ENCODE data around the gene ZNF618.

DNA sequence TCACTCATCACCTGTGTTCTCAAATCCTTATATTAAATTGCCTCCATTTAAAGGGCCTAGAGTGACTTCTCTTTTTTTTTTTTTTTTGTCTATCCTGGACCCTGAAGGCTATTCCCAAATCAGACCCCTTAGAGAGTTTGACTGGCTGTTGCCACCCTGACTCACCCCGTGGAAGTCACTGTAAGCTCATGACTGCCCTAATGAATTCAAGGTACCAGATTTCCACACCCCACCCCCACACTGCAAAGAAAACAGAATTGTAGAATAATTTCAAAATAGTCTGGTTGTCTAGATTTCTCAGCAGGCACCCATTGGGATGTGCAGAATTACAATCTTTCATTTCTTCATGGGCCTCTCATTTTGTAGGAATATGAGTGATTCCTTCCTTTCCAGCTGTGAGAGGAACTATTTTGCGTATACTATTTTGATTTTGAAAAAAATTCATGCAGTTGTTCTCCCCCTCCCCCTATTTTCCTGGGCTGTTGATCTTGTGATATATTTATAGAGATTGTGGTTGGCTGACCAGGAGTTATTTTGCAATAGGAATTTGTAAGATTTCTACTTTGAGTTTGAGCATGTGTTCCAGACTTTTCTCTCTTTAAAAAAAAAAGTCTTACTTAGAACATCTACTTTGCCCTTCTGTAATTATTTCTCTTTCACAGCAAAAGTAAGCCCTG is 79.1 kb downstream of the ZNF618 start:
- TF ChIP-seq POLR2A (IDR thresholded peaks at IDR 0.05) (no peak), POLR2AphosphoS5 (IDR thresholded peaks at IDR 0.05) (no peak), EP300 (IDR thresholded peaks at IDR 0.05) (no peak)
- TF ChIP-seq, protein P1, sequence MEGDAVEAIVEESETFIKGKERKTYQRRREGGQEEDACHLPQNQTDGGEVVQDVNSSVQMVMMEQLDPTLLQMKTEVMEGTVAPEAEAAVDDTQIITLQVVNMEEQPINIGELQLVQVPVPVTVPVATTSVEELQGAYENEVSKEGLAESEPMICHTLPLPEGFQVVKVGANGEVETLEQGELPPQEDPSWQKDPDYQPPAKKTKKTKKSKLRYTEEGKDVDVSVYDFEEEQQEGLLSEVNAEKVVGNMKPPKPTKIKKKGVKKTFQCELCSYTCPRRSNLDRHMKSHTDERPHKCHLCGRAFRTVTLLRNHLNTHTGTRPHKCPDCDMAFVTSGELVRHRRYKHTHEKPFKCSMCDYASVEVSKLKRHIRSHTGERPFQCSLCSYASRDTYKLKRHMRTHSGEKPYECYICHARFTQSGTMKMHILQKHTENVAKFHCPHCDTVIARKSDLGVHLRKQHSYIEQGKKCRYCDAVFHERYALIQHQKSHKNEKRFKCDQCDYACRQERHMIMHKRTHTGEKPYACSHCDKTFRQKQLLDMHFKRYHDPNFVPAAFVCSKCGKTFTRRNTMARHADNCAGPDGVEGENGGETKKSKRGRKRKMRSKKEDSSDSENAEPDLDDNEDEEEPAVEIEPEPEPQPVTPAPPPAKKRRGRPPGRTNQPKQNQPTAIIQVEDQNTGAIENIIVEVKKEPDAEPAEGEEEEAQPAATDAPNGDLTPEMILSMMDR (IDR thresholded peaks at IDR 0.05) = no peak

All from stomach (tissue), 4 donors.